ENCODE data around the gene TGFA.
A peak's percentile ranks its signal among the peaks of the same experiment; 100 is the strongest.

The TGFA gene

DNA sequence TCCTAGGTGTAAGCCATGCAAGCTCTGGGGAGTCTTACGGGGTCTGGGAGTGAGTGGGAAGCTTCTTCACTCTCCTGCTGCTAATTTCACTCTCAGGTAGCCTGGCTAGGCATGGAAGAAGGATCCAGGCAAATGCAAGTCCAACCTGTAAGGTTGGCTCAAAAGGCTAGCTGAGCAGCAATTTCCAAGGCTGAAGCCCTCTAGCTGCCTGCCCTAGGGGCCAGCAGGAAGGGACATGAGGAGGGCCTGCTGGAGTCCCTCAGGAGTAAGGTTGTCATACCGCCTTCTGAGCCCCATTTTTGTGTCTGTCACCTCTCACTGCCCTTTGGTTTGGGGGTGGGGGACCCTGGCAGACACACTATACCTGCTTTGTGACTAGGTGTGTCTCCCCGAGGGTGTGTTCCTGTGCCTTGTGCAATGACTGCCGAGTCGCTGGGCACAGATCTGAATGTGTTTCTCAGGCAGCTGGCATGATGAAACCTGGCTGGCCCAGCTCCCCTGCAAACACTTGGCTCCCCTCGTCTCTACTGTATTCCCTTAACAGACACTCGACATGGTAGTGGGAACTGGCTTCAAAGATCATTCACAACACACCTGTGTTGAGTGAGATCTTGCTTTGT lies 127.8 kb downstream of the TGFA start:
- Histone ChIP-seq H4K20me1 (ENCODE audit: insufficient read depth, low read length, poor library complexity, severe bottlenecking) (no peaks in the 10 kb centered on the region), H3K79me2 (ENCODE audit: insufficient read depth, low read length) (no peaks in the 10 kb centered on the region), H3K9me3 (ENCODE audit: insufficient read depth, low read depth, low read length) (no peaks in the 10 kb centered on the region), H3K4me2 (ENCODE audit: low read depth, low read length, poor library complexity, severe bottlenecking) (no peak overlapping the region), H3K36me3 (ENCODE audit: insufficient read depth, low read length) (no peaks in the 10 kb centered on the region), H3F3A (ENCODE audit: low read depth) (no peaks in the 10 kb centered on the region), H3K4me1 (ENCODE audit: insufficient read depth, low read length, poor library complexity, severe bottlenecking) (no peaks in the 10 kb centered on the region), H3K9ac (ENCODE audit: low read depth, low read length, poor library complexity, severe bottlenecking) (no peak overlapping the region), H3K27me3 (ENCODE audit: insufficient read depth, low read length, poor library complexity, severe bottlenecking) (no peaks in the 10 kb centered on the region), H2AFZ (ENCODE audit: low read length) (no peak overlapping the region), H3K9me2 (replicated peaks; ENCODE audit: low read depth, low read length) (no peaks in the 10 kb centered on the region), H3K4me3 (ENCODE audit: low read length, poor library complexity, severe bottlenecking) (no peak overlapping the region)
- TF ChIP-seq, protein P1, sequence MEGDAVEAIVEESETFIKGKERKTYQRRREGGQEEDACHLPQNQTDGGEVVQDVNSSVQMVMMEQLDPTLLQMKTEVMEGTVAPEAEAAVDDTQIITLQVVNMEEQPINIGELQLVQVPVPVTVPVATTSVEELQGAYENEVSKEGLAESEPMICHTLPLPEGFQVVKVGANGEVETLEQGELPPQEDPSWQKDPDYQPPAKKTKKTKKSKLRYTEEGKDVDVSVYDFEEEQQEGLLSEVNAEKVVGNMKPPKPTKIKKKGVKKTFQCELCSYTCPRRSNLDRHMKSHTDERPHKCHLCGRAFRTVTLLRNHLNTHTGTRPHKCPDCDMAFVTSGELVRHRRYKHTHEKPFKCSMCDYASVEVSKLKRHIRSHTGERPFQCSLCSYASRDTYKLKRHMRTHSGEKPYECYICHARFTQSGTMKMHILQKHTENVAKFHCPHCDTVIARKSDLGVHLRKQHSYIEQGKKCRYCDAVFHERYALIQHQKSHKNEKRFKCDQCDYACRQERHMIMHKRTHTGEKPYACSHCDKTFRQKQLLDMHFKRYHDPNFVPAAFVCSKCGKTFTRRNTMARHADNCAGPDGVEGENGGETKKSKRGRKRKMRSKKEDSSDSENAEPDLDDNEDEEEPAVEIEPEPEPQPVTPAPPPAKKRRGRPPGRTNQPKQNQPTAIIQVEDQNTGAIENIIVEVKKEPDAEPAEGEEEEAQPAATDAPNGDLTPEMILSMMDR (conservative IDR thresholded peaks at IDR 0.05; ENCODE audit: low read length) = no peak
- no peak for TF ChIP-seq EZH2phosphoT487 (IDR thresholded peaks at IDR 0.05; ENCODE audit: borderline replicate concordance)

GRCh38 chr2:70420740-70421139 lies 132.9 kb downstream of the TGFA start:
- Histone ChIP-seq H3K36me3 (ENCODE audit: insufficient read depth, low read length) (no peaks in the 10 kb centered on the region), H3K4me2 (ENCODE audit: low read depth, low read length, poor library complexity, severe bottlenecking) (no peak overlapping the region), H3K9me3 (ENCODE audit: insufficient read depth, low read depth, low read length) (no peaks in the 10 kb centered on the region), H3F3A (ENCODE audit: low read depth) (no peaks in the 10 kb centered on the region), H3K9me2 (replicated peaks; ENCODE audit: low read depth, low read length) (no peaks in the 10 kb centered on the region), H3K9ac (ENCODE audit: low read depth, low read length, poor library complexity, severe bottlenecking) (no peak overlapping the region), H3K27me3 (ENCODE audit: insufficient read depth, low read length, poor library complexity, severe bottlenecking) (no peaks in the 10 kb centered on the region), H3K4me3 (ENCODE audit: low read length, poor library complexity, severe bottlenecking) (no peak overlapping the region), H3K4me1 (ENCODE audit: insufficient read depth, low read length, poor library complexity, severe bottlenecking) (peaks cover 5% of the 10 kb centered on the region), H2AFZ (ENCODE audit: low read length) (0 out of 2 replicates have a peak overlapping the region, but pooled peaks have one; percentile 53), H3K79me2 (ENCODE audit: insufficient read depth, low read length) (no peaks in the 10 kb centered on the region), H4K20me1 (ENCODE audit: insufficient read depth, low read length, poor library complexity, severe bottlenecking) (no peaks in the 10 kb centered on the region)
- TF ChIP-seq EZH2phosphoT487 (IDR thresholded peaks at IDR 0.05; ENCODE audit: borderline replicate concordance) = no peak
- TF ChIP-seq, protein P1 (conservative IDR thresholded peaks at IDR 0.05; ENCODE audit: low read length) = no peak

GRCh38 chr2:70420143-70420542 lies 133.5 kb downstream of the TGFA start:
- Histone ChIP-seq H3F3A (ENCODE audit: low read depth) (0 out of 2 replicates have a peak, but pooled peaks cover 2% of the 10 kb centered on the region), H2AFZ (ENCODE audit: low read length) (peak overlapping the region; percentile 53; the same call in 1 of the 2 replicates), H3K27me3 (ENCODE audit: insufficient read depth, low read length, poor library complexity, severe bottlenecking) (no peaks in the 10 kb centered on the region), H3K9ac (ENCODE audit: low read depth, low read length, poor library complexity, severe bottlenecking) (no peak overlapping the region), H4K20me1 (ENCODE audit: insufficient read depth, low read length, poor library complexity, severe bottlenecking) (no peaks in the 10 kb centered on the region), H3K79me2 (ENCODE audit: insufficient read depth, low read length) (no peaks in the 10 kb centered on the region), H3K4me1 (ENCODE audit: insufficient read depth, low read length, poor library complexity, severe bottlenecking) (peaks cover 5% of the 10 kb centered on the region), H3K4me2 (ENCODE audit: low read depth, low read length, poor library complexity, severe bottlenecking) (no peak overlapping the region), H3K9me3 (ENCODE audit: insufficient read depth, low read depth, low read length) (no peaks in the 10 kb centered on the region), H3K9me2 (replicated peaks; ENCODE audit: low read depth, low read length) (no peaks in the 10 kb centered on the region), H3K36me3 (ENCODE audit: insufficient read depth, low read length) (no peaks in the 10 kb centered on the region), H3K4me3 (ENCODE audit: low read length, poor library complexity, severe bottlenecking) (no peak overlapping the region)
- TF ChIP-seq, protein P1 (conservative IDR thresholded peaks at IDR 0.05; ENCODE audit: low read length) = no peak
